Neural cell (in vitro differentiated cells): ENCODE measurements around the gene STPG4. TPM values are rescaled to one million over a fixed set of nuclear protein-coding genes. Genes with fewer than 3 reads are reported as not detected.

Experiments
- H2AFZ ChIP-seq: fragments of 200-600, 300-800 bp; sonication (generic), shearing (Covaris generic); 2 replicates; pipeline ENCODE4 v1.6.0; 2014; ENCODE audit warnings: low read depth, mild to moderate bottlenecking, antibody characterized with exemption, low read length, moderate library complexity
- H3F3A ChIP-seq: fragments of 200-600 bp; shearing (Covaris generic); 2 replicates; pipeline ENCODE4 v1.6.1; 2016; ENCODE audit warnings: mild to moderate bottlenecking, moderate library complexity, mixed read lengths, antibody characterized with exemption, low read length; ENCODE audit not compliant: insufficient read depth, poor library complexity, severe bottlenecking
- H3K27ac ChIP-seq: fragments of 200-600, 300-800 bp; sonication (generic), shearing (Covaris generic); 2 replicates; pipeline ENCODE4 v1.5.1; 2014; ENCODE audit warnings: mild to moderate bottlenecking, low read length, moderate library complexity
- H3K27me3 ChIP-seq: fragments of 300-800, 200-600 bp; sonication (generic), shearing (Covaris generic); 2 replicates; pipeline ENCODE4 v1.6.0; 2014; ENCODE audit warnings: mild to moderate bottlenecking, low read depth, low read length, moderate library complexity; ENCODE audit not compliant: insufficient read depth
- H3K36me3 ChIP-seq: fragments of 300-800, 200-600 bp; sonication (generic), shearing (Covaris generic); 2 replicates; pipeline ENCODE4 v1.5.1; 2014; ENCODE audit warnings: mild to moderate bottlenecking, antibody characterized with exemption, low read length, moderate library complexity; ENCODE audit not compliant: insufficient read depth
- H3K4me2 ChIP-seq: fragments of 300-800, 200-600 bp; sonication (generic), shearing (Covaris generic); 2 replicates; pipeline ENCODE4 v1.6.0; 2014; ENCODE audit warnings: mild to moderate bottlenecking, low read length
- H3K4me3 ChIP-seq: fragments of 300-800, 200-600 bp; sonication (generic), shearing (Covaris generic); 2 replicates; pipeline ENCODE4 v1.5.1; 2014; ENCODE audit warnings: mild to moderate bottlenecking, low read length, moderate library complexity
- H3K79me2 ChIP-seq: fragments of 200-600 bp; shearing (Covaris generic); replicated peaks from 2 replicates; pipeline ENCODE4 v1.6.0; 2014; ENCODE audit warnings: mild to moderate bottlenecking, low read length, moderate library complexity; ENCODE audit not compliant: insufficient read depth
- H3K9ac ChIP-seq: fragments of 300-800, 200-600 bp; sonication (generic), shearing (Covaris generic); 2 replicates; pipeline ENCODE4 v1.6.1; 2016; ENCODE audit warnings: mild to moderate bottlenecking, low read length, mixed read lengths
- H3K9me2 ChIP-seq: fragments of 200-600 bp; shearing (Covaris generic); 2 replicates; pipeline ENCODE4 v1.6.1; 2016; ENCODE audit warnings: mild to moderate bottlenecking, low read length, mixed read lengths; ENCODE audit not compliant: insufficient read depth
- H3K9me3 ChIP-seq: fragments of 200-600, 300-800 bp; sonication (generic), shearing (Covaris generic); 2 replicates; pipeline ENCODE4 v1.6.1; 2016; ENCODE audit warnings: mild to moderate bottlenecking, mixed run types, low read length, moderate library complexity, mixed read lengths
- H4K20me1 ChIP-seq: fragments of 200-600 bp; shearing (Covaris generic); 2 replicates; pipeline ENCODE4 v1.6.1; 2016; ENCODE audit warnings: mild to moderate bottlenecking, mixed run types; ENCODE audit not compliant: insufficient read depth
- EP300 ChIP-seq: fragments of 450-650 bp; conservative IDR thresholded peaks from 2 replicates; pipeline ENCODE4 v1.6.1; 2014; ENCODE audit warnings: antibody characterized with exemption, mild to moderate bottlenecking, moderate library complexity; ENCODE audit not compliant: poor library complexity, severe bottlenecking
- EZH2 ChIP-seq: fragments of 200-600, 300-800 bp; shearing (Covaris generic), sonication (generic); IDR thresholded peaks from 2 replicates; pipeline ENCODE4 v1.6.1; 2014; ENCODE audit warnings: antibody characterized with exemption, low read length, borderline replicate concordance, mild to moderate bottlenecking; ENCODE audit not compliant: insufficient read depth, poor library complexity, severe bottlenecking
- MXI1 ChIP-seq: fragments of 450-650 bp; conservative IDR thresholded peaks from 2 replicates; pipeline ENCODE4 v1.6.1; 2014; ENCODE audit warnings: antibody characterized with exemption, mild to moderate bottlenecking; ENCODE audit not compliant: poor library complexity, severe bottlenecking
- POLR2AphosphoS5 ChIP-seq: IDR thresholded peaks from 2 replicates; pipeline ENCODE4 v1.6.1; 2012
- RAD21 ChIP-seq: fragments of 450-650 bp; conservative IDR thresholded peaks from 2 replicates; pipeline ENCODE4 v1.6.1; 2014; ENCODE audit warnings: antibody characterized with exemption, mild to moderate bottlenecking, moderate library complexity
- REST ChIP-seq: IDR thresholded peaks from 2 replicates; pipeline ENCODE4 v1.6.1; 2012; ENCODE audit warnings: borderline replicate concordance
- SMC3 ChIP-seq: fragments of 450-650 bp; conservative IDR thresholded peaks from 2 replicates; pipeline ENCODE4 v1.6.1; 2014; ENCODE audit warnings: antibody characterized with exemption, mild to moderate bottlenecking, moderate library complexity; ENCODE audit not compliant: poor library complexity
- TAF1 ChIP-seq: IDR thresholded peaks from 2 replicates; pipeline ENCODE4 v1.6.1; 2012; ENCODE audit warnings: low read depth
- polyA plus RNA-seq: library from polyadenylated mRNA; depleted of rRNA; stranded (reverse); fragments of >200 nt; gene quantifications from 2 replicates; pipeline ENCODE4 v1.2.3, GENCODE V29; 2014
- TF ChIP-seq, protein P1 (sequence below): fragments of 450-650 bp; IDR thresholded peaks from 2 replicates; pipeline ENCODE4 v1.5.1; 2014; ENCODE audit warnings: antibody characterized with exemption, mild to moderate bottlenecking, moderate library complexity; ENCODE audit not compliant: poor library complexity, severe bottlenecking

The STPG4 gene
- polyA plus RNA-seq, 1 donor from 2014 or later = not detected

DNA sequence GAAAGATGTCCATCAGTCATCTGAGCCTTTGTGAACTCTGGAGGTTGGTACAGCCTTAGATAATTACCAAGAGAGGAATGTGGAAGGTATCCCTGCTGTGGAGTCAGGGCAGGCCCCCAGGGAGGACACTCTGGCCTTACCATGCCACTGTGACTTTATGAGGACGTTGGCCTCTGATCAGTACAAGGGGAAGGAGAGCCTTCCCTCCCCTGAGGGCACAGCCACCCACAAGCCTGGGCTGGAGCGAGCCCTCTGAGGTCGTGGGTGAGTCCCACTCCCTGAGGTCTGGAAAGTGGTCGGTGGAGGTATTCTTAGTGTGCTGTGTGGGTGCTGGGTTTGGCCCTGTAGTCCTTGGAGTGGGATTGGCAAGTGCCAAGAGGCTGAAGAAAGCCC lies 91.6 kb downstream of the STPG4 start:
- Histone ChIP-seq H3K4me2 (no peak overlapping the region), H3K9ac (no peak overlapping the region), H3K4me3 (peak overlapping the region; percentile 33), H3K36me3 (no peaks in the 10 kb centered on the region), H3F3A (no peaks in the 10 kb centered on the region), H3K79me2 (no peaks in the 10 kb centered on the region), H2AFZ (no peak overlapping the region), H3K27ac (peak overlapping the region; percentile 57), H3K9me3 (no peaks in the 10 kb centered on the region), H3K9me2 (no peaks in the 10 kb centered on the region), H3K27me3 (no peaks in the 10 kb centered on the region), H4K20me1 (no peaks in the 10 kb centered on the region)
- no peak for TF ChIP-seq TAF1
- TF ChIP-seq, protein P1, sequence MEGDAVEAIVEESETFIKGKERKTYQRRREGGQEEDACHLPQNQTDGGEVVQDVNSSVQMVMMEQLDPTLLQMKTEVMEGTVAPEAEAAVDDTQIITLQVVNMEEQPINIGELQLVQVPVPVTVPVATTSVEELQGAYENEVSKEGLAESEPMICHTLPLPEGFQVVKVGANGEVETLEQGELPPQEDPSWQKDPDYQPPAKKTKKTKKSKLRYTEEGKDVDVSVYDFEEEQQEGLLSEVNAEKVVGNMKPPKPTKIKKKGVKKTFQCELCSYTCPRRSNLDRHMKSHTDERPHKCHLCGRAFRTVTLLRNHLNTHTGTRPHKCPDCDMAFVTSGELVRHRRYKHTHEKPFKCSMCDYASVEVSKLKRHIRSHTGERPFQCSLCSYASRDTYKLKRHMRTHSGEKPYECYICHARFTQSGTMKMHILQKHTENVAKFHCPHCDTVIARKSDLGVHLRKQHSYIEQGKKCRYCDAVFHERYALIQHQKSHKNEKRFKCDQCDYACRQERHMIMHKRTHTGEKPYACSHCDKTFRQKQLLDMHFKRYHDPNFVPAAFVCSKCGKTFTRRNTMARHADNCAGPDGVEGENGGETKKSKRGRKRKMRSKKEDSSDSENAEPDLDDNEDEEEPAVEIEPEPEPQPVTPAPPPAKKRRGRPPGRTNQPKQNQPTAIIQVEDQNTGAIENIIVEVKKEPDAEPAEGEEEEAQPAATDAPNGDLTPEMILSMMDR = no peak
- no peak for TF ChIP-seq RAD21
- no peak for TF ChIP-seq EP300
- TF ChIP-seq EZH2 = no peak
- TF ChIP-seq SMC3 = no peak
- TF ChIP-seq REST = no peak
- TF ChIP-seq POLR2AphosphoS5 = no peak
- no peak for TF ChIP-seq MXI1

DNA sequence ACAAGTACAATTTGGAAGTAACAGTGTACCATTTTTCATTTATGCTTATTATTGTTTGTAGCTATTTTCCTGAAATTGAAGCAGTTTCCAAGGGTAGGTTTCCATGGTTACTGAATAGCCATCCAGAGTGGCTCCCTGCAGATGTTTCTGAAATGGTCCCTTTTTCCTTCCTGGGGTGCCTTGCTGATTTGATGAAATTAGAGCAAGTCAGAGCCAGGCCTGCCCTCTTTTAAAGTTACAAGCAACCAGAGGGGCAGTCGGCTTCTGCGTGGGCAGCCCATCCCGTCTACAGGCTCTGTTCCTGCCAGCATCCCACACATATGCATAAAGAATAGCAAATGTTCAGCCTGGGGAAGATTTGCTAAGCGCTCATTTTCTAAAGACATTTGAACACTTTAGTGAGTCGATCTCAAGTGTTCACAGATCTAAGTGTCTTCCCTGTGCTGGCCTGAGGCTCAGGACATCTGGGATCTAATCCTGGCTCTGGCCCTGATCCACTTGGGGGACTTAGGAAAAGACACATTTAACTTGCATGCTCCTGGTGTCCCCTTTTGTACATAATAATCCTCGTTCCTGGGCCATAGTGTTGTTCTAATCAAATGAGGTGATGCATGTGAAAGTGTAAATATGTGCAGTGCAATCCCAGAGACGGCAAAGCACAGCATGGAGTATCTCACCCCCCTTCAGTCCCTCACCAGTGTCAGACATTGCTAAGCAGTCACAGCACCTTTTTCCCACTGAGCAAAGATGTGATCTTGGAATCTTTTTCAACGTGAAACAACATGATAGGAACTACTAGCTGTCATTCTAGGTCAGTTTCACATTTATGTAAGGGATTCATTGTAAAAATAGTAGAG lies 92.2 kb downstream of the STPG4 start:
- H3K9me2 ChIP-seq = no peaks in the 10 kb centered on the region
- H3F3A ChIP-seq = no peaks in the 10 kb centered on the region
- H3K27ac ChIP-seq = peak overlapping the region; percentile 57
- H3K4me2 ChIP-seq = peak overlapping the region; percentile 21
- TF ChIP-seq EZH2 (no peak), EP300 (peak; percentile 27)
- no peaks in the 10 kb centered on the region for H3K27me3 ChIP-seq
- no peak overlapping the region for H3K9ac ChIP-seq
- no peaks in the 10 kb centered on the region for H4K20me1 ChIP-seq
- H3K4me3 ChIP-seq = peak overlapping the region; percentile 33
- H3K36me3 ChIP-seq = no peaks in the 10 kb centered on the region
- H3K79me2 ChIP-seq = no peaks in the 10 kb centered on the region
- no peaks in the 10 kb centered on the region for H3K9me3 ChIP-seq
- H2AFZ ChIP-seq = no peak overlapping the region
